ENCODE measurements around the gene ZNF574.

Gene ZNF574

GRCh38 chr19:42117076-42117475 is 41.1 kb downstream of the ZNF574 start:
- no peak overlapping the region for H3K4me3 ChIP-seq (ENCODE audit: low read depth, low read length)
- DNase-seq (ENCODE audit: low read depth) = no peak

DNA sequence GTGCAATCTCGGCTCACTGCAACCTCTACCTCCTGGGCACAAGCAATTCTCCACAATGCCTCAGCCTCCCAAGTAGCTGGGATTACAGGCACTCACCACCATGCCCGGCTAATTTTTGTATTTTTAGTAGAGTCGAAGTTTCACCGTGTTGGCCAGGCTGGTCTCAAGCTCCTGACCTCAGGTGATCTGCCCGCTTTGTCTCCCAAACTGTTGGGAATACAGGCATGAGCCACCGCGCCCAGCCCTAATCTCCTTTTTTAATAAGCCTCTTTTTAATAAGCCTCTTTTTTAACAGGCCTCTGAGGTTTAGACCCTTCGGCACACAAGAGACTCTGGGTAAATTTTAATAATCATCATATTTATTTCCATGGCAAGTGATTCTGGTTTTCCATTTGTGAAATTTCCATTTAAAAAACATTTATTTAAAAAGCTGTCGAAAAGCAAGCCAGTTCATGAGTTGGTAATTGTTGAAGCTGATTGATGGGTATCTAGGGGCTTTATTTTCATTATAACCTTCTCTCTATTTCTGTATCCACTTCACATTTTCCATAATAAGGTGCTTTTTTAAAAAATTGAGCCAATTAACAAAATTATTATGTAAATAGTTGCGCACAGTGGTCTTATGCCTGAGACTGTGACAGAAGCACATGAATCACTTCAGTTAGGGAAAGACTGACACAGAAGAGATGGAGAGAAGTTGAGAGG is 44.5 kb downstream of the ZNF574 start:
- no peak for DNase-seq (ENCODE audit: low read depth)
- H3K4me3 ChIP-seq (ENCODE audit: low read depth, low read length) = no peak overlapping the region

DNA sequence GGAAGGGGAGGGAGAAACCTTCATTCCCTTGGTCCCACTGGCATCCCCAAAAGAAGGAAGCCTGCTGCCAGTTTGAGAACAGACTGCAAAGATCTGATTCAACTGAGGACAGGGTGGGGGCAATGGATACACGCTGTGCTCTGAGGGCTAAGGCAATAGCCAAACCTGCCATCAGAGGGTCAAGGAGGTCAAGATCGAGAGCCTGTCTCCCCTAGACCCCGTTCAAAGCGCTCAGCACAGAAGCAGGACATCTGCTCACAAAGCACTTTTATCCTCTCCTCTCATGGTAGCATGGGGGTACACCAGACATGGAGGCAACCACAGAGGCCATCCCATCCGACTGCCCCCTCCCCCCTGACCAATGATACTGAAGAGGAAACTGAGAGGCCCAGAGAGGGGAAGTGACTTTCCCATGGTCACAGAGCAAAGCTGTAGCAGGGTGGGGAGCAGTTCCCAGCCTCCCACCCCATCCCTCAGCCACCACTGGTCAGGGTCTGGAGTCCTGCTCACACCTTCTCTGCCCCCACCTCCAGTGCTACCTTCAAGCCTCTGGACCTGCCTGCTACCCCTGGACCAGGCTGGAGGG is 45.2 kb downstream of the ZNF574 start:
- no peak for DNase-seq (ENCODE audit: low read depth)

DNA sequence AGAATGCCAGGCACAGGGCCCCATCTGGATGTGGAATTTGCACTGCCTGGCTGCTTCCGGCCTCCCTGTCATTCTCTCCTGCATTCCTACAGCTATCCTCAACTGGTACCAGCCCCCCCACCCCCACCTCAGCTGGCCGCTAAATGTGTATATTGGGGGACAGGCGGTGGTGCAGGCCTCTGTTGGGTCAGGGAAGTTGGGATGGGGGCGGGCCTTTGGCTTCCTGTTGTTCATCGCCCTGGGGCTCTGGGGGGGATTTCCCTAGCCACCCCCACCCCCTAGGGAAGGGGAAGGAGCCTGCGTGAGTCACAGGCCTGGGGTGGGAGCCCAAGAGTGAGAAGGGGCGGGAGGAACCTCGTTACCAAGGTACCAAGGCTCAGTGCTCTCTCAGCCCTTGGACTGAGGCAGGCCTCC is 45.7 kb downstream of the ZNF574 start:
- no peak for DNase-seq (ENCODE audit: low read depth)
- no peak overlapping the region for H3K4me3 ChIP-seq (ENCODE audit: low read depth, low read length)

More for the DNA sequence above, 45.2 kb downstream of the ZNF574 start:
- no peak overlapping the region for H3K4me3 ChIP-seq (ENCODE audit: low read depth, low read length)

GRCh38 chr19:42122691-42123607 is 47.0 kb downstream of the ZNF574 start:
- DNase-seq (ENCODE audit: low read depth) = no peak
- H3K4me3 ChIP-seq (ENCODE audit: low read depth, low read length) = no peak overlapping the region

DNA sequence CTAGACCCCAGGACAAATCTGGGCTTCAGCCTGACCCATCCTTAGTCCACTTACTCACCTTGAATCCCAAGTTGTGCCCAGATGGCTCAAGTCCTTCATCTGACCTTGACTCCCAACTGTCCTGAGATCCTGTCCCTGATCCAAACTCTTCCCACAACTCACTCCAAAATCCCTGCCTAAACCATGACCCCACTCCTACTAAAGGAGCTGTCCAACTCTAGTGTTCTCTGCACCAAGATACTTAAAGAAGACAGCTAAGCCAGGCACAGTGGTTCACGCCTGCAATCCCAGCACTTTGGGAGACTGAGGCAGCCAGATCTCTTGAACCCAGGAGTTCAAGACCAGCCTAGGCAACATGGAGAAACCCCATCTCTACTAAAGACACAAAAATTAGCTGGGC is 47.8 kb downstream of the ZNF574 start:
- no peak for DNase-seq (ENCODE audit: low read depth)
- H3K4me3 ChIP-seq (ENCODE audit: low read depth, low read length) = no peak overlapping the region

DNA sequence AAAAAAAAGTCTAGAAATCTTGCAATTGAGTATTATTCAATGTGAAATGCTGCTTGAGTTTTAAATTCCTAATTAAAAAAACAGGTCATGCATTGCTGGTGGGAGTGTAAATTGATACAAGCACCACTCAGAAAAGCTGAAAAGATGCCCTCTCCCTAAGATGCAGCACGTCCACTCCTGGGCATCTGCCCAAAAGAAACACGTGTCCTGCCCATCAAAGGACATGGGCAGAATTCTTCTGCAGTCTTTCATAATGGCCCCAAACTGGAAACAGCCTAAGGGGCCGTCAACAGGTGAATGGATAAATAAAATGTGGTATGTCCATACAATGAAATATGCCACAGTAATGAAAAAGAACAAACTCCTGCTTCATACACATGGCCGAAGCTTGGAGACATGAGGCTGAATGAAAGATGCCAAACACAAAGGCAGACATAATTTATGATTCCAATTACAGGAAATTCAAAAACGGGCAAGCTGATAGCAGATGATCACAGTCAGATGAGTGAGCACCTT is 48.5 kb downstream of the ZNF574 start:
- no peak overlapping the region for H3K4me3 ChIP-seq (ENCODE audit: low read depth, low read length)
- DNase-seq (ENCODE audit: low read depth) = no peak

DNA sequence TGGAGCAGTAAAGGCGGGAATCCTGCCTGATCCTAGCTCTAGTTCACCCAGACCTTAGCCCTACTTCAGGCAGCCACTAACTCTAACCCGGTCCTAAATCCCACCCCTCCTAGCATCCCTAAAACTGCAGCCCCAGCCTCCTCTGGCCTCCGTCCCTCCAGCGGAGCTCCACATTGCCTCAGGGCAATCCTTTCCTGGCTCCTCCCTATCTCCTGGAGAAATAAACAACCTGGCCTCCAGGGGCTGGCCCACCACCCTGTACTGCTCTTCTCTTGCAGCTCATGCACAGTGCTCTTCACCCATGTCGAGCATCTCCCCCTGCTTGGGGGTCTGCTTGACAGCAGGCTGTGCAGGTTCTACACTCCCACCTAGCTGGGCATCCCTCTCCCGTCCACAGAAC is 49.6 kb downstream of the ZNF574 start:
- DNase-seq (ENCODE audit: low read depth) = no peak
- H3K4me3 ChIP-seq (ENCODE audit: low read depth, low read length) = no peak overlapping the region

DNA sequence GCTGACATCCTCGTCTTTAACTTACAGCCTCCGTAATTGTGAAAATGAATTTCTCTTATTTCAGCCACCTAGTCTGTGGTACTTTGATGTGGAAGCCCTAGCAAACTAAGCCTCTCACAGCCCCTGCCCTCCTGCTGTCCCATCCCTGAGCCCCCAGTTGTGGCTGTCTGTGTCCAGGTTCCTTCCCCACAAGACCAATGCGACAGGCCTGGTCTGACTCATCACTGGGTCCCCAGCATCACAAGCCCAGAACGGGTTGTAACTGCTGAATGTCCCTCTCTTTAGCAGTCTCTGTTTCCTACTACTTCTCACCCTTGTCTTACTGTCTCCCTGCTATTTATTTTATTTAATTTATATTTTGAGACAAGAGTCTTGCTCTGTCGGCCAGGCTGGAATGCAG is 50.6 kb downstream of the ZNF574 start:
- no peak overlapping the region for H3K4me3 ChIP-seq (ENCODE audit: low read depth, low read length)
- no peak for DNase-seq (ENCODE audit: low read depth)

DNA sequence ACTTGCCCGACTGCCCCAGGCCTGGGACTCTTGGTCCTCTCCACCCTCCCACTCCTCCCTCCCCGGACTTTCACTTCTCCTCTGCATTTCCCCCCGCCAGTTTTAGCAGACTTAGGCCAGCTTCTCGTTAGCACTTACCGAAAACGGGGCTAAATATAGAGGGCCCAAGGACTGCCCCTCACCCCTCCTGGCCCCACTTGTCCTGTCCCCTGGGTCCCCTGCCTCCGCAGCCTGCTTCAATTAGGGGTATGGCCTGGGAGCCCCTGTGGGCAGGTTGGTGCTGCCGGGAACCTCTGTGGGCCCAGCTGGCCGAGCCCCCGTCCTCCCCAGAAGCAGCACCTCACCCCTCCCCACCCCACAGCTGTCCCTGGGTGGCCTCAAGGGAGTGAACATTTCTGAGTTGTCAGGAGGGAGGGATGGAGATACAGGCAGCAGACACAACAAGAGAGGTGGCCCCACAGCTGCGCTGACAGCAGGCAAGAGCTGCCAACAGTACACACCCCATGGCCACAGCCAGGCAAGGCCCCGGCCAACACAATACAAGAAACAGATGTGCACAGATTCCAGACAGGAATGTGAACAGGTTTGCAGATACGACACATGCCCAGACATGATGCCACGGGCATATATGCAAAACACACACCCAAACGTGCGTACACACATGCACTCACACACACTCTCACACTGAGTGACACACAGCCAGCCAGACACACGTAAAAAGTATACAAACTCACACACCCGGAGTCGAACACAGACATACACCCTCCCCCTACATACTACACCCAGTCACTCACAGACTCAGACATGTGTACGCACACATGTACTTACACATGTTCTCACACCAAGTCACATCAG is 53.7 kb downstream of the ZNF574 start:
- no peak overlapping the region for H3K4me3 ChIP-seq (ENCODE audit: low read depth, low read length)
- no peak for DNase-seq (ENCODE audit: low read depth)

DNA sequence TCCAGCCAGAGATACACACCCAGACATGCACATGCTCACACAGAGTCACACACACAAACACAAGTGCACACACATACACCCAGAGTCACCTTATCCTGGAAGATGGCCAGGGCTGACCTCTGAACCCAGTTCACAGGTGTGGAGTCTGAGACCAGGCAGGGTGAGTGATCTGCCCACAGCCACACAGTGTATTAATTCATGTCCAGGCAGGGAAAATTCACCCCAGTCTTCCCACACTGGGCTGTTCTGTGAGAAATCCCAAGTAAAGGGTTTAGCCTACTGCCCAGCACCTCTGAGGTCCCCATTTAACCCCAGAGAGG is 54.2 kb downstream of the ZNF574 start:
- DNase-seq (ENCODE audit: low read depth) = no peak
- H3K4me3 ChIP-seq (ENCODE audit: low read depth, low read length) = no peak overlapping the region
